Brain microvascular endothelial cell (primary cell): ENCODE data around the gene RRP36.

ENCODE experiments used
- DNase-seq: peaks from one replicate; pipeline ENCODE4 v3.0.0-alpha.2; 2020
- H3K27ac ChIP-seq: fragments of 250-450 bp; sonication (Bioruptor Pico); 2 replicates; pipeline ENCODE4 v1.5.1; 2020; ENCODE audit warnings: mild to moderate bottlenecking, moderate library complexity
- H3K27me3 ChIP-seq: fragments of 250-450 bp; sonication (Bioruptor Pico); replicated peaks from 2 replicates; pipeline ENCODE4 v1.5.1; 2020; ENCODE audit warnings: mild to moderate bottlenecking
- H3K36me3 ChIP-seq: fragments of 250-450 bp; sonication (Bioruptor Pico); replicated peaks from 2 replicates; pipeline ENCODE4 v1.5.1; 2020; ENCODE audit warnings: mild to moderate bottlenecking
- H3K4me3 ChIP-seq: 2 replicates; pipeline ENCODE4 v1.5.1; 2011; ENCODE audit warnings: low read depth, mild to moderate bottlenecking, control low read depth, low read length, moderate library complexity
- CTCF ChIP-seq: IDR thresholded peaks from 2 replicates; pipeline ENCODE4 v1.5.1; 2011; ENCODE audit warnings: low read depth, mild to moderate bottlenecking, moderate library complexity, low read length, control low read depth, inconsistent platforms; ENCODE audit errors: missing control alignments
- in situ Hi-C: cut with HindIII; loops from 2 replicates; pipeline ENCODE4 v1.10.0; 2017; ENCODE audit warnings: low sequenced_read_pairs, low pct_ligation_motif_present

The RRP36 gene

DNA sequence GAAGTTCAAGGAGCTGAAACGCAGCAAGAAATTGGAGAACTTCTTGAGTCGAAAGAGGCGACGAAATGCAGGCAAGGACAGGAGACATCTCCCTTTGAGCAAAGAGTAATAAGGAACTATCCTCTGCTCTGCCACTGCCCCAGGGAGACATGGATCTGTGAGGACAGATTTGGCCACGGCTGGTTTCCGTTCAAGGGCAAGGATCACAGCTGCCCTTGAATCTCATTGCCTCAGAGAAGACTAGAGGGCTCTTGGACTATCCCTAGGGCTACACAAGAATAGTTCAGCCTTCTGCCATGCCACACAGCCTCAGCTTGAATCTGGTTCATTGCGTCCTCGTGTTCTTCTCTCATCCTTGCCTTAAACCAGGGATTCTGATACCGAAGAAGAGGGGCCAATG, 7.7 kb downstream of the RRP36 start:
- no peak for DNase-seq
- TF ChIP-seq CTCF, result no peak
- Histone ChIP-seq H3K27me3 (no peaks in the 10 kb centered on the region), H3K36me3 (peaks cover 66% of the 10 kb centered on the region), H3K4me3 (no peak overlapping the region), H3K27ac (no peak overlapping the region)
- in situ Hi-C loops, result no loop called here

- in situ Hi-C loops, result no loop called here
Measured at GRCh38 chr6:43032326-43032725, 10.9 kb downstream of the RRP36 start.

DNA sequence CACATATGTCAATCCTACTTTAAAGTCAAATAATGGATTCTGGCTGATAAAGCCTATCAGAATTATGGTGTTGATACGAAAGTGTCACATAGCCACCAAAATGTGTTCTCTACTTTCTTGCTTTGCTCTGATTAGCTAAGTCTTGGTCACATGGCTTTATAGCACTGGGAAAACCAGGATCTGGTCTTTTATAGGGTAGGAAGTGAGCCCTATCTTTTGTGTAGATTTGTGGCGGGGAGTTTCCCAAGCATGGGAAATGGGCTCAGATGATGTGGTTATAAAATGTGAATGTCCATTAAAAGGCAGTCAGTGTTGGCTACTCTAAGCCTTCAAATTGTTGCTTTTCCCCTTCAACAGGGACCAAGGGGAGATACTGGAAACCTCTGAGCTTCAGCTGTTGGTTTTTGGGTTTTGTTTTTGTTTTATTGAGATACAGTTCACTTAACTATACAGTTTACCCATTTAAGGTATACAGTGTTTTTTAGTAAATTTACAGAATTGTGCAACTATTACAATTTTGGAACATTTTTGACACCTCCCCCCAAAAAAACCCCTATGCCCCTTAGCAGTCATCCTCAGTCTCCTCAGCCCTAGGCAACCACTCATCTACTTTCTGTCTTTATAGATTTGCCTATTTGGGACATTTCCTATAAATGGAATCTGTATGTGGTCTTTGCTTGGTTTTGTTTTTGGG, 12.2 kb downstream of the RRP36 start:
- no peak for DNase-seq
- in situ Hi-C loops, result no loop called here
- H3K36me3 ChIP-seq, result peaks cover 60% of the 10 kb centered on the region
- no peak overlapping the region for H3K27ac ChIP-seq
- H3K27me3 ChIP-seq, result no peaks in the 10 kb centered on the region
- no peak overlapping the region for H3K4me3 ChIP-seq
- no peak for TF ChIP-seq CTCF

More at GRCh38 chr6:43032326-43032725, 10.9 kb downstream of the RRP36 start:
- no peak overlapping the region for H3K4me3 ChIP-seq
- DNase-seq, result no peak
- TF ChIP-seq CTCF, result no peak
- H3K27me3 ChIP-seq, result no peaks in the 10 kb centered on the region
- H3K36me3 ChIP-seq, result peaks cover 59% of the 10 kb centered on the region
- no peak overlapping the region for H3K27ac ChIP-seq

DNA sequence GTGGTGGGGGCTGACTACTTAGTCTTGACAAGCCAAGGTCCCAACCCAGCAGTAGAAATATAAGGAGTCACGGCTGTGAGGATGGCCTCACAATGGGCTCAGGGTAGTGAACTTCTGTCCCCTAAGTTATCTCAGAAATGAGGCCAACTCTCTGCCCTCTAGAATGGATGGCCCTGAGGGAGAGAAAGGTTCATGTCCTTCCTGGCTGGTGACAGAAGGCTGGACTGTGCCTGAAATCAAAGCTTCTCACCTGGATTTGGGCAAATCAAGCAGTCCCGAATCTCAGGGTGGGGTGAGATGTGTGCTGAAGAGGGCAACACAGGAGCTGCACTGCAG, 12.7 kb downstream of the RRP36 start:
- DNase-seq, result no peak
- in situ Hi-C loops, result no loop called here
- Histone ChIP-seq H3K27ac (no peak overlapping the region), H3K4me3 (no peak overlapping the region), H3K27me3 (no peaks in the 10 kb centered on the region), H3K36me3 (peaks cover 60% of the 10 kb centered on the region)
- no peak for TF ChIP-seq CTCF

DNA sequence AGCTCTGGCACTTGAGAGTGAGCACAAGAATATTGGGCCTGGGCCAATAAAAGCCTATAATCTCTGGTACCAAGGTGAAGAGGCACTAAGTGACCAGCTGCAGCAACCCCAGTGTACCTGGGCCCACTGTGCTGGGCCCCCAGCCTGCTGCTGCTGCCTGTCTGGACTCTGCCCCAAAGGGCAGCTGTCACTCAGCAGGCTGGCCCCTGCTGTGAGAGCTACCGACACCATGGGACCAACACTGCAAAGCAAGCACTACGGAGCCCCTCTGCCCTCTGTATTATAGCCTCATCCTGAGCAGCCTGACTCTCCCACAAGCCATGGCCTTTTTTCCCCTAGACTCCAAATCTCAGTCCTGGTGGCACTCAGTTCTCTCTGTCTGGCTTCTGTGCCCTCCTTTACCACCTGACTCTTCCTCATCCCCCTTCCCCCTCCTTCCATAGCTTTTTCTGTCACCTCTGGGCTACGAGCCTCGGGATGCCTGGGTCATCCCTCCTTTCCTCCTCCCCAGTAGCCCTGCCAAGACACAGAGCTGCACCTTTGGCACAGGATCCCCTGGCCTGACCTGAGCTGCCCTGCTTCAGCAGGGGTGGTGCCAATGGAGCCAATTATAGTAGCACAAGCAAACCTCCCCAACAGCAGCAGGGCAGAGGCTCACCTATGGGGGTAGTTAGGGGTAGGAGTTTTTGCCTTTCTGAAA, 14.2 kb downstream of the RRP36 start:
- Histone ChIP-seq H3K4me3 (no peak overlapping the region), H3K36me3 (peaks cover 59% of the 10 kb centered on the region), H3K27ac (no peak overlapping the region), H3K27me3 (no peaks in the 10 kb centered on the region)
- DNase-seq, result no peak
- TF ChIP-seq CTCF, result no peak
- in situ Hi-C loops, result no loop called here
